EL (cell line): ENCODE measurements around the gene DOCK3.
"Not testable (repeated sequence)": the region's sequence is repeated elsewhere in the genome, so short reads cannot be mapped to it uniquely, and the experiment has no call there.

Experiments used
- DNase-seq: peaks from one replicate; pipeline ENCODE4 v3.0.0-alpha.2; 2016

DOCK3 gene

GRCh38 chr3:50986726-50987125 is 312.0 kb downstream of the DOCK3 start:
- no peak for DNase-seq

- DNase-seq: no peak
Measured at GRCh38 chr3:50994537-50994936, 319.8 kb downstream of the DOCK3 start.

GRCh38 chr3:50995085-50995824 is 320.5 kb downstream of the DOCK3 start:
- no peak for DNase-seq

- no peak for DNase-seq
Measured at GRCh38 chr3:51002495-51002894, 327.8 kb downstream of the DOCK3 start.

GRCh38 chr3:51004235-51004634 is 329.5 kb downstream of the DOCK3 start:
- no peak for DNase-seq

- peak; percentile 2 for DNase-seq
Measured at GRCh38 chr3:51024121-51024520, 349.4 kb downstream of the DOCK3 start.

- no peak for DNase-seq
Measured at GRCh38 chr3:51024765-51025632, 350.3 kb downstream of the DOCK3 start.

GRCh38 chr3:51031666-51032065 is 356.9 kb downstream of the DOCK3 start:
- no peak for DNase-seq

- no peak for DNase-seq
Measured at GRCh38 chr3:51035630-51036029, 360.9 kb downstream of the DOCK3 start.

GRCh38 chr3:51044982-51045381 is 370.3 kb downstream of the DOCK3 start:
- no peak for DNase-seq

- DNase-seq: no peak
Measured at GRCh38 chr3:51052562-51052961, 377.8 kb downstream of the DOCK3 start.

GRCh38 chr3:51057121-51057520 is 382.4 kb downstream of the DOCK3 start:
- DNase-seq: no peak

GRCh38 chr3:51063053-51063452 is 388.3 kb downstream of the DOCK3 start:
- DNase-seq: no peak

- no peak for DNase-seq
Measured at GRCh38 chr3:51075221-51075775, 400.6 kb downstream of the DOCK3 start.

GRCh38 chr3:51082363-51082762 is 407.6 kb downstream of the DOCK3 start:
- no peak for DNase-seq

GRCh38 chr3:51083490-51083889 is 408.8 kb downstream of the DOCK3 start:
- no peak for DNase-seq

- DNase-seq: not testable (repeated sequence)
Measured at GRCh38 chr3:51092141-51092540, 417.4 kb downstream of the DOCK3 start.

GRCh38 chr3:51094838-51095237 is 420.1 kb downstream of the DOCK3 start:
- not testable (repeated sequence) for DNase-seq

- DNase-seq: peak; percentile 52
Measured at GRCh38 chr3:51099794-51100535, 425.2 kb downstream of the DOCK3 start.

- DNase-seq: no peak
Measured at GRCh38 chr3:51100536-51100851, 425.8 kb downstream of the DOCK3 start.

GRCh38 chr3:51102396-51102795 is 427.7 kb downstream of the DOCK3 start:
- no peak for DNase-seq

- no peak for DNase-seq
Measured at GRCh38 chr3:51106242-51106876, 431.6 kb downstream of the DOCK3 start.

GRCh38 chr3:51110586-51110985 is 435.9 kb downstream of the DOCK3 start:
- DNase-seq: no peak
